GM20000 (cell line): ENCODE data around the gene LTBP2.

Experiments used
- DNase-seq: peaks from one replicate; pipeline ENCODE4 v3.0.0; 2012; ENCODE audit warnings: low spot score
- TF ChIP-seq, protein P1 (sequence below): IDR thresholded peaks from 2 replicates; pipeline ENCODE4 v1.5.1; 2012; ENCODE audit warnings: mild to moderate bottlenecking, control low read depth; ENCODE audit errors: extremely low read depth, missing control alignments

Gene LTBP2

DNA sequence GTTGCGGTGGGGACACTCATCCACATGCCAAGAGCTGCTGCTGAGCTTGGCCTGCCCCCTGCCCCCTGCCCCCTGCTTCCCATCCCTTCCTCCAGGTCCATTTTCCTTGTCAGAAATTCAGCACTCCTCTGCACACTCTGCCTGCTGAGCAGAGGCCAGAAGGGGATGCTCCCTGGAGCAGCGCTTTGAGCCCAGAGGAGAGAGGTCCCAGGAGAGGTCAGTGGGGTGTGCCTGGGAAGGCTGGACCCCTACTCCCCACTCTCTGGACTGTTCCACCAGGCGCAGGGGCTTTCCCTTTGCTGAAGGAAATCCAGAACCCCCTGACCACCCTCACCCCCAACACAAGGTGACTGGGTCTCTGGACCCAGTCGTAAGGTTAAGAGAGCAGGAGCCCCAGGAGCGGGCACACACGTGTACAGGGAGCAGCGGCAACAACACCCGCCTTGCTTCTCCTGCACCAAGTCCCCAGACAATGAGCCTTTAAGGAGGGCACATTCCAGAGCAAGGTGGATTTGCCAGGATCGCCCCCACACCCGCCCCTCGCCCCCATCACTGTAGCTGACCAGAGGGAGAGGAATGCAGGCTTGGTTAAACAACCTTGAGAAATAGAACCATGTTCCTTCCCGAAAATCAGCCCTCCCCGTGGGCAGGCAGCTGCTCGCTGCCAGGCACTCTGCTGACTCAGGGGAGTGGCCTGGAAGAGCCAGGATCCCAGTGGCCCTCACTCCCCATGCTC lies 87.8 kb downstream of the LTBP2 start:
- TF ChIP-seq, protein P1, sequence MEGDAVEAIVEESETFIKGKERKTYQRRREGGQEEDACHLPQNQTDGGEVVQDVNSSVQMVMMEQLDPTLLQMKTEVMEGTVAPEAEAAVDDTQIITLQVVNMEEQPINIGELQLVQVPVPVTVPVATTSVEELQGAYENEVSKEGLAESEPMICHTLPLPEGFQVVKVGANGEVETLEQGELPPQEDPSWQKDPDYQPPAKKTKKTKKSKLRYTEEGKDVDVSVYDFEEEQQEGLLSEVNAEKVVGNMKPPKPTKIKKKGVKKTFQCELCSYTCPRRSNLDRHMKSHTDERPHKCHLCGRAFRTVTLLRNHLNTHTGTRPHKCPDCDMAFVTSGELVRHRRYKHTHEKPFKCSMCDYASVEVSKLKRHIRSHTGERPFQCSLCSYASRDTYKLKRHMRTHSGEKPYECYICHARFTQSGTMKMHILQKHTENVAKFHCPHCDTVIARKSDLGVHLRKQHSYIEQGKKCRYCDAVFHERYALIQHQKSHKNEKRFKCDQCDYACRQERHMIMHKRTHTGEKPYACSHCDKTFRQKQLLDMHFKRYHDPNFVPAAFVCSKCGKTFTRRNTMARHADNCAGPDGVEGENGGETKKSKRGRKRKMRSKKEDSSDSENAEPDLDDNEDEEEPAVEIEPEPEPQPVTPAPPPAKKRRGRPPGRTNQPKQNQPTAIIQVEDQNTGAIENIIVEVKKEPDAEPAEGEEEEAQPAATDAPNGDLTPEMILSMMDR: no peak
- DNase-seq: no peak

DNA sequence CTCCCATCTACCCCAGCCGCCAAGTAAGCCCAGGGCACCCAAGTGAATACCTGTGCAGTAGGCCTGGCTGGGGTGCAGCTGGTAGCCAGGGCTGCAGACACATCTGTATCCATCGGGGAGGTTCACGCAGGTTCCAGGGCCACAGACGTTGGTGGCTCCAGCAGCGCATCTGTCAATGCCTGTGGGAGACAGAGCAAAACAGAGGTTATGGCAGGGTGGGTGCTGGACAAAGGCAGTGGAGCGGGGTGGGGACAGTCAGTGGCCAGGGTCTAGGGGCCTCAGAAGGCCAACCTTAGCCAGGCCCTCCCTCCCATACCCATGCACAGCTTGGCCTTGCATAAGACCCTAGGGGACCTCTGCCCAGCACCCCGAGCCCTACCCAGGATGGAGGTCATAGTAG lies 89.3 kb downstream of the LTBP2 start:
- TF ChIP-seq, protein P1: no peak
- DNase-seq: no peak

DNA sequence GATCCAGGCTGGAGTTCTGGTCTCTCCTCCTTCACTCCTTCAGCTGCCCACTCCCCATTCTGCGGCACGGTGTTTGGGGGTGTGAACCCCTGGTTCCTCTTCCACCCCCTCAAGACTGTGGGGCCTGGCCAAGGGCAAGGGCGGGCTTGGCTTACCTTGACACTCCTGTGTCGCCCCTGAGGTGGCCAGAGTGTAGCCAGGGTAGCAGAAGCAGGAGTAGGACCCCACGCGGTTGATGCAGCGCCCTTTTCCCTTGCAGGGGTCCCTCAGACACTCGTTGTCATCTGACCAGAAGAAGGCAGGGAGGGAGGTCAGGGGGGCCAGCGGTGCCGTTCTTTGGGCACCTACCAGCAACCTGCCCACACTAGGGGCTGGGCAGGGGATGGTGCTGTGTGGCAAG lies 90.3 kb downstream of the LTBP2 start:
- TF ChIP-seq, protein P1: no peak
- no peak for DNase-seq

DNA sequence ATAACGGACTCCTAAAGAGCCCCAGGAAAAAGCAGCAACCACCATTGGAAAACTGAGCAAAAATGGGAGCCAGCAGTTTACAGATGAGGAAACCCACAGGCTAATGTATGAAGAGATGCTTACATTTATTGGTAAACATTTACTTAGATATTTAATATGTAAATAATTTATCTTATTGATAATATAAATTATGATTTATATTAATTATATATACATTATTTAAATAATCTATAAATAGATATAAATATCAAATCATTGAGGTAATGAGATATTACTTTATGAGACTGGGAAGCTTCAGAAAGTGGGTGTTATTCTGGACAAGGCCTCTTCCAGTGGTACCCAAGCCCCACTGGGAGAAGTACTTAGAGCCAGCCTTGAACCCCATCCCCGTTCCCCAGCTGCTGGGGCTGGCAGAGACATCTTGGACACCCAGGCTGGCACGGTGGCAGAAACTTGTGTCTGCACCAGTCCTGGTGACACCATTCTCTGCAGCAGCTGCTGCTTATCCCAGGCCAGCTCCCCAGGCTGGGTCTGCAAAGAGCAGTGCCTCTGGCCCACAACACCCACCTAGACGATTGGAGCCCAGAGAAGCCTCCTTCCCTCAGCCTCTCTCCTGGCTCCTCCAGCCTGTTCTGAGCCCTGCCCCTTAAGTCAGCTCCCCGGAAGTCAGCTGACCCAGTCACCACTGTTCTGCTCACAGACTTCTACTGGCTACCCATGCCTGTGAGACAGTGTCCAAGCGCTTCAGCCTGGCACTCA lies 92.5 kb downstream of the LTBP2 start:
- no peak for DNase-seq
- TF ChIP-seq, protein P1: no peak

DNA sequence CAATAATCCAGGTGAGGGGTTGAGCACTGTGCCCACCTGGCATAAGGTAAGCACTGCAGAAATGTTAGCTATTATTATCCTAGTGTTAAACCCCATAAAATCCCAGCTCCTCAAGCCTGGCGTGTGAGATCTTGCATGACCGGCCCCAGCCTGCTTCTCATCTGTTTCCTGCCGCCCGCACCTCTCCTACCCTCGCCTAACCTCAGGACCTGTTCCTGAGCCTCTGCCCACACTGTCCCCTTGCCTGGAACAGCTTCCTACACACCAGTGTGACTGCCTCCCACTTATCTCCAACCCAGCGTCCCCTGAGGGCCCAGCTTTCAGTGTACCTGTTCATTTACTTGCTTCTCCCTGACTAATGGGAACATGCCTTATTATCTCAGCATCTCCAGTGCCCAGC lies 93.8 kb downstream of the LTBP2 start:
- DNase-seq: no peak
- TF ChIP-seq, protein P1: no peak

DNA sequence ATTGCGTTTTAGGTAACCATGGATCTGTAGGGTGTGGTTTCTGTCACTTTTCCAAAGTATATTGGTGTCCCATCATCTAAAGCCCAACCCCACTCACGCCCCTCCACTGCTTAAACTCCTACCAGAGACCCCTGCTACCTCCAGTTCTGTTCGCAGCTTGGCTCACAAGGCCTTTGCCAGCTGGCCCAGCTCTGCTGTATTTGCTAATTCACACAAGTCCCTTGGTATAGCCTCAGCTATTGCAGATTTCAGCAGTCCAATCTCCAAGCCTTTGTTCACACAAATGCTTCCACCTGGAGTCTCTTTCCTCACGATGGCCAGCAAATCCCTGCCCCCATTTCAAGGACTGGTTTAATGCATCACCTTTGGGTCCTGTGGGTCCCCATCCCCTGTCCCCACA lies 94.3 kb downstream of the LTBP2 start:
- TF ChIP-seq, protein P1: no peak
- DNase-seq: no peak

DNA sequence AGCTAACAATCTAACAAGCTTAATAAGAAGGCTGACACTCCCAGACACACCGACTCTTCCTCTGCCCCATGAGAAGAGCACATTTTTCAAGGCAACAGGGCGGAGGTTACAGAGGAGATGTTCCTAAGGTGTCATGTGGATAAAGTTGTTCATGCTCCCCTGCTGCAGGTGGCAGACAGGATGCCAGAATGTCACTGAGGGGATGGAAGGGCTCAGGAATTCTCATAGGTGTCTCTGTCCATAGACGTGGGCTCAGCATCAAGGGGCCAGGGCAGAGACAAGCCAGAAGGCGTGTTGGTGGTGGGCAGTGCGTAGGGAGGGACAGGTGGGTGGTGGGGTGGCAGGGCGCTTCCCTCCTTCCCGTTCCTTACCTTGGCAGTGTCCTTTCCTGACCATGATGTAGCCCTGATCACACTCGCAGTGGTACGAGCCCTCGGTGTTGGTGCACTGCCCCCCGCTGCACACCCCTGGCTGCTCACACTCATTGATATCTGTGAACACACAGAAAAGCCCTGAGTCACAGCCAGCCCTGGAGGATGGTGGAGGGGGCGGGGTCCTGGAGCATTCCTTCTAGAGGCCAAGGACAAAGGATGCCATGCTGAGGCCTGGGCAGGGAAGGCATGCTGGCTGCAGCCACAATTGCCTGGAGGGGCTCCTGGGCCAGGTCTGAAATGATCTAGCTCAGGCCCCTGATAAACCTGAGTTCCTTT lies 95.4 kb downstream of the LTBP2 start:
- DNase-seq: no peak

More for the DNA sequence above, 95.4 kb downstream of the LTBP2 start:
- TF ChIP-seq, protein P1: no peak
